ENCODE results near the gene AHCTF1.
A peak's percentile ranks its signal among the peaks of the same experiment; 100 is the strongest.

The AHCTF1 gene

DNA sequence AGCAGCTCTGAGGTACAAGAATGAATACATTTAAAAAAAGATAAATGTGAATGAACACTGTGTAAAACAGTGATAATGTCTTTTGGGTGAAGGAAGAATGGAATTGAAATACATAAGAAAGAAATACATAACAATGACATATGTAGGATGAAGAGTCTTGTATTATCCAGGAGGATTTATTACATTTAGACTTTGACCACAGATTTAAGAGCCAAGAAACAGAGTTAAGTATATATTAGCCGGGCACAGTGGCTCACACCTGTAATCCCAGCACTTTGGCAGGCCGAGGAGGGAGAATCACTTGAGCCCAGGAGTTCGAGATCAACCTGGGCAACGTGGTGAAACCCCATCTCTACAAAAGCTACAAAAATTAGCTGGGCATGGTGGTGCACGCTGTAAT is 127.9 kb downstream of the AHCTF1 start:
- Histone ChIP-seq H3K4me3 (no peak overlapping the region), H3K27ac (no peak overlapping the region), H3K36me3 (no peaks in the 10 kb centered on the region), H3K4me1 (no peaks in the 10 kb centered on the region), H3K9me3 (peaks cover 0 to 7% (median 0%) of the 10 kb centered on the region in 3 donors), H3K27me3 (peaks cover 0 to 1% of the 10 kb centered on the region in 2 donors)
- intact Hi-C loops (cut with DNase I; ENCODE audit: low total_unique reads), result no loop called here
- DNase-seq, result no peak
- TF ChIP-seq, protein P1, sequence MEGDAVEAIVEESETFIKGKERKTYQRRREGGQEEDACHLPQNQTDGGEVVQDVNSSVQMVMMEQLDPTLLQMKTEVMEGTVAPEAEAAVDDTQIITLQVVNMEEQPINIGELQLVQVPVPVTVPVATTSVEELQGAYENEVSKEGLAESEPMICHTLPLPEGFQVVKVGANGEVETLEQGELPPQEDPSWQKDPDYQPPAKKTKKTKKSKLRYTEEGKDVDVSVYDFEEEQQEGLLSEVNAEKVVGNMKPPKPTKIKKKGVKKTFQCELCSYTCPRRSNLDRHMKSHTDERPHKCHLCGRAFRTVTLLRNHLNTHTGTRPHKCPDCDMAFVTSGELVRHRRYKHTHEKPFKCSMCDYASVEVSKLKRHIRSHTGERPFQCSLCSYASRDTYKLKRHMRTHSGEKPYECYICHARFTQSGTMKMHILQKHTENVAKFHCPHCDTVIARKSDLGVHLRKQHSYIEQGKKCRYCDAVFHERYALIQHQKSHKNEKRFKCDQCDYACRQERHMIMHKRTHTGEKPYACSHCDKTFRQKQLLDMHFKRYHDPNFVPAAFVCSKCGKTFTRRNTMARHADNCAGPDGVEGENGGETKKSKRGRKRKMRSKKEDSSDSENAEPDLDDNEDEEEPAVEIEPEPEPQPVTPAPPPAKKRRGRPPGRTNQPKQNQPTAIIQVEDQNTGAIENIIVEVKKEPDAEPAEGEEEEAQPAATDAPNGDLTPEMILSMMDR (IDR thresholded peaks at IDR 0.05), result no peak

GRCh38 chr1:246803373-246803772 is 128.4 kb downstream of the AHCTF1 start:
- H3K9me3 ChIP-seq, result peaks cover 0 to 7% (median 0%) of the 10 kb centered on the region in 3 donors
- DNase-seq, result peak in 1 of 2 donors; percentile 16
- intact Hi-C loops (cut with DNase I; ENCODE audit: low total_unique reads), result no loop called here
- no peak overlapping the region for H3K4me3 ChIP-seq
- no peaks in the 10 kb centered on the region for H3K36me3 ChIP-seq
- H3K27ac ChIP-seq, result no peak overlapping the region
- H3K4me1 ChIP-seq, result no peaks in the 10 kb centered on the region
- TF ChIP-seq, protein P1 (IDR thresholded peaks at IDR 0.05), result no peak
- H3K27me3 ChIP-seq, result peaks cover 0 to 6% of the 10 kb centered on the region in 2 donors

GRCh38 chr1:246801241-246802020 is 130.3 kb downstream of the AHCTF1 start:
- Histone ChIP-seq H3K4me1 (no peaks in the 10 kb centered on the region), H3K27me3 (peaks cover 0 to 16% of the 10 kb centered on the region in 2 donors), H3K9me3 (peaks cover 0 to 7% (median 0%) of the 10 kb centered on the region in 3 donors), H3K27ac (no peak overlapping the region), H3K4me3 (no peak overlapping the region), H3K36me3 (no peaks in the 10 kb centered on the region)
- TF ChIP-seq, protein P1 (IDR thresholded peaks at IDR 0.05), result no peak
- no peak for DNase-seq
- intact Hi-C loops (cut with DNase I; ENCODE audit: low total_unique reads), result no loop called here

- H3K27ac ChIP-seq, result no peak overlapping the region
- no peak overlapping the region for H3K4me3 ChIP-seq
- intact Hi-C loops (cut with DNase I; ENCODE audit: low total_unique reads), result no loop called here
- no peaks in the 10 kb centered on the region for H3K36me3 ChIP-seq
- TF ChIP-seq, protein P1 (IDR thresholded peaks at IDR 0.05), result no peak
- no peaks in the 10 kb centered on the region for H3K4me1 ChIP-seq
- DNase-seq, result peak in 1 of 2 donors; percentile 40
- H3K27me3 ChIP-seq, result peaks cover 0 to 16% of the 10 kb centered on the region in 2 donors
- peaks cover 0 to 7% (median 0%) of the 10 kb centered on the region in 3 donors for H3K9me3 ChIP-seq
These were observed 131.0 kb downstream of the AHCTF1 start for GRCh38 chr1:246800756-246801155.

- intact Hi-C loops (cut with DNase I; ENCODE audit: low total_unique reads), result no loop called here
- Histone ChIP-seq H3K27ac (no peak overlapping the region), H3K36me3 (no peaks in the 10 kb centered on the region), H3K9me3 (peaks cover 0 to 7% (median 0%) of the 10 kb centered on the region in 3 donors), H3K4me1 (no peaks in the 10 kb centered on the region), H3K4me3 (no peak overlapping the region), H3K27me3 (peaks cover 0 to 18% of the 10 kb centered on the region in 2 donors)
- DNase-seq, result peak in 1 of 2 donors; percentile 17
- TF ChIP-seq, protein P1 (IDR thresholded peaks at IDR 0.05), result no peak
These were observed 131.4 kb downstream of the AHCTF1 start for GRCh38 chr1:246800356-246800755.

All from tibial artery (tissue), 4 donors.